SHP77 treated with DMSO at 0.1 percent for 48 hours (cell line): ENCODE results near the gene UCK2.
A peak's percentile ranks its signal among the peaks of the same experiment; 100 is the strongest.

Source experiments
- DNase-seq: peaks from one replicate; lab custom pipeline; 2025; lab: John Stamatoyannopoulos, UW

The UCK2 gene

GRCh38 chr1:165900576-165901380 lies 73.4 kb downstream of the UCK2 start:
- no peak for DNase-seq

DNA sequence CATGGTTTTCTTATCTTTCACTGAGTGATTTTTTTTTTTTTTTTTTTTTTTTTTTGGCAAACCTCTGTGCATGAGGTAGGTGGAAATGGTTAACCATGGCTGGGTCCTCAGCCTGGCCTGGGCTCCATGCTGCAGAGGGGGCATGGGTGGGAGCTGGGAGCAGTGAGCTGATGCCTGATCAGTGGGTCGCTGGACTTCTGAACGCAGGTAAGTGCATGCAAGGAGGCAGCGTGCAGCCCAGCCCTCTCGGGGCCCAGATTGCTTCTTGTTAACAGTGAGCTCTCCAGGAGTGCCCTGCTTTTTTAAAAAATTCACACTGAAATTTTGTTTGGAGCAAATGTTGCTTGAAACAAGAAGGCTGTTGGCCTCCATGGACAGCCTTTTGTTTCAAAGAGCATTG lies 75.2 kb downstream of the UCK2 start:
- DNase-seq = no peak

GRCh38 chr1:165903672-165904071 lies 76.3 kb downstream of the UCK2 start:
- no peak for DNase-seq

GRCh38 chr1:165904948-165905347 lies 77.5 kb downstream of the UCK2 start:
- DNase-seq = no peak

DNA sequence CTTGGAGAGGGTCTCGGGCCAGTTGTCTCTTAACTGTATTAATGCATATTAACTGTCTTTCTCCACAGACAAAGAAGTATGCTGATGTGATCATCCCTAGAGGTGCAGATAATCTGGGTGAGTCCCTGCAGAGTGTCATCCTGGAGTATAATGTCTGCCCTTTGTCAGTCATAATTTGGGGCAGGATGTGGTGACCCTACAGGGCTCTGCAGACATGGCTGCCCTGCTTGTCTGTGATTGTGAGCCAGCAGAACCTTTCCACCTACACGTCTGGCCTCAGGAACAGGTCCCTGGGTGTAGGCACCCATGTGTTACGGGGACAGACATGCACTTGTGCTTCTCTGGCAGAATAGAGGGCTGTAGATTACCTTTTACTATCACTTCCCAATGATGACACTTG lies 78.4 kb downstream of the UCK2 start:
- no peak for DNase-seq

GRCh38 chr1:165907256-165907857 lies 79.9 kb downstream of the UCK2 start:
- no peak for DNase-seq

DNA sequence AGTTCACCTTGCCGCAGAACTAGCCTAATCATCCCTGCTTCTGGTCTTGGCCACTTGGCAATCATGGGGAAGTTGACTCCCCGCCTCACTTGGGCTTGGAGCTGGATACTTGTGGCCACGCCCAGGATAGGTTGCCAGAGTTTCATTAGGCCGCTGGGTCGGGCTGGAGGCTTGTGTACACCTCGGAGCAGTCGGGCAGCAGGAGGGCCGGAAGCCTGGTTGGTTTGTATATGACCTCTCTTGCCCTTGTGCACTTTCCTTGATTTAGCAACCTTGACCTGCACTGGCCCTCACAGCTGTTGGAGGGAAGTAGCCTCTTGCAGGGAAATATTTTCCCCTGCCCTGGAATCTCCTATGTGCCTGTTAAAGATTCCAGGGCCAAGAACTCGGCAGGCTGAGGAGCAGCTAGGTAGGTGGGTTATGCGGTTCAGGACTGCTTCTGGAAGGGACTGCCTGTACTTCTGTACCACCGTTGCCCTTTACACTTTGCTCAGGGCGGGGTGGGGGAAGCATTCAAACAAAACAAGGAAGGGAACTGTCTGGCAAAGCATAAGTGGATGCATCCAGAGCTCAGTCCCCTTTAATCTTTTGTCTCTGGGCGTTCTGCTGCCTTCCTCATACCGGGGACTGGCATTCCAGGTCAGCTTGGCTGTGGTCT lies 83.5 kb downstream of the UCK2 start:
- DNase-seq = no peak

- DNase-seq = no peak
These were observed 84.3 kb downstream of the UCK2 start for GRCh38 chr1:165911609-165912281.

- DNase-seq = no peak
These were observed 85.2 kb downstream of the UCK2 start for GRCh38 chr1:165912638-165913037.

GRCh38 chr1:165914136-165914798 lies 86.9 kb downstream of the UCK2 start:
- DNase-seq = peak; percentile 49

GRCh38 chr1:165915480-165915879 lies 88.1 kb downstream of the UCK2 start:
- no peak for DNase-seq

GRCh38 chr1:165915932-165916348 lies 88.5 kb downstream of the UCK2 start:
- no peak for DNase-seq

GRCh38 chr1:165917166-165917565 lies 89.8 kb downstream of the UCK2 start:
- no peak for DNase-seq

GRCh38 chr1:165924117-165924516 lies 96.7 kb downstream of the UCK2 start:
- no peak for DNase-seq

GRCh38 chr1:165925498-165926079 lies 98.2 kb downstream of the UCK2 start:
- DNase-seq = no peak

DNA sequence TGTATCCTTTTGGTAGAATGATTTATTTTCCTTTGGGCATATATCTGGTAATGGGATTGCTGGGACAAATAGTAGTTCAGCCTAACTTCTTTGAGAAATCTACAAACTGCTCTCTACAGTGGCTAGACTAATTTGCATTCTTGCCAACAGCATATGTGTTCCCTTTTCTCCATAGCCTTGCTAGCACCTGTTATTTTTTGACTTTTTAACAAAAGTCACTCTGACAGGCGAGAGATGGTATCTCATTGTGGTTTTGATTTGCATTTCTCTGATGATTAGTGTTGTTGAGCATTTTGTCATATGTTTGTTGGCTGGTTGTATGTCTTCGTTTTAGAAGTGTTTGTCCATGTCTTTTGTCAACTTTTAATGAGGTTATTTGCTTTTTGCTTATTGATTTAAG lies 99.8 kb downstream of the UCK2 start:
- DNase-seq = no peak

DNA sequence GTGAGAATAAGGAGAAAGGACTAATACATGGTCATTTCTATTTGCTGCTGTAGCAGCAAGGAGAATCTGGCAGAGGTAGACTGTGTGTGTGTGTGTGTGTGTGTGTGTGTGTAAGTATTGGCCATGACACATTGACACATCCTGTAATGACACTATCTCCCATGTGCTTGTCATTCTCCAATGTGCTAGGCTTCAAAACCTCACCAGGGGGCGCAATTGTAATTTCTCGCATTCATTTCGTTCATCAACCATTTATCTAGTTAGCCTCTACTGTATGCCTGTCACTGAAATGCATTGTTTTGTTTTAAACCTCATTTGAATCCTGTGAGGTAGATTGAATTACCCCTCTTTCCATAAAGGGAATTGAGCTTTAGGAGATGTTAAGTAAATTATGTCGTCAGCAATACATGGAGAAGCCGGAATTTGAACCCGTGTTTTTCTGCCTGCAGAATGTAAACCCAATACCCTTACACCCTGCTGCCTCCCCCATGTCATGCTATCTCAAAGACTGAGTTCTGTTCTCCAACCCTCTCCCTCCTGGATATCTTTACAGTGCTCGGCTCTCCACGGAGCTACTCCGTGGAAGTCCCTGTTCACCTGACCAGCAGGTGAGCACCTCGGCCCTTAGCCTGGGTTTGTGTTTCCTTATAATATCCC lies 100.8 kb downstream of the UCK2 start:
- DNase-seq = peak; percentile 45

DNA sequence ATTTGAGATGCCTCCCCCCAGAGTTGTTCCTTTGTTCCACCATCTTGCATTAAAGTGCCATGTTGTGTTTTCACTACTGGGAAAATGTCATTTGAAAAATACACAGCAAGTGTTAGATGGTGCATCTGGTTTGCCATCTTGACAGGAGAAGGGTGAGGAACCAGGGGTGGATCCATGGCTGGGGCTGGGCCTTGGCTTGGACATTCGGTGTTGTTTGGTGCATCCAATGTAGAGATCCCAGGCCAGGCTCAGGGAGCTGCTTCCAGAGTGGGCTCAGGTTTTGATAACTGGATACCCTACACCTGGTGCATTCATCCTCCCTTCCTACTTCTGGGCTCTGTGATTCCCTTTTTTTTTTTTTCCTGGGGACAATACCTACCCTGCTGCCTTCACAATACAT lies 103.5 kb downstream of the UCK2 start:
- no peak for DNase-seq

DNA sequence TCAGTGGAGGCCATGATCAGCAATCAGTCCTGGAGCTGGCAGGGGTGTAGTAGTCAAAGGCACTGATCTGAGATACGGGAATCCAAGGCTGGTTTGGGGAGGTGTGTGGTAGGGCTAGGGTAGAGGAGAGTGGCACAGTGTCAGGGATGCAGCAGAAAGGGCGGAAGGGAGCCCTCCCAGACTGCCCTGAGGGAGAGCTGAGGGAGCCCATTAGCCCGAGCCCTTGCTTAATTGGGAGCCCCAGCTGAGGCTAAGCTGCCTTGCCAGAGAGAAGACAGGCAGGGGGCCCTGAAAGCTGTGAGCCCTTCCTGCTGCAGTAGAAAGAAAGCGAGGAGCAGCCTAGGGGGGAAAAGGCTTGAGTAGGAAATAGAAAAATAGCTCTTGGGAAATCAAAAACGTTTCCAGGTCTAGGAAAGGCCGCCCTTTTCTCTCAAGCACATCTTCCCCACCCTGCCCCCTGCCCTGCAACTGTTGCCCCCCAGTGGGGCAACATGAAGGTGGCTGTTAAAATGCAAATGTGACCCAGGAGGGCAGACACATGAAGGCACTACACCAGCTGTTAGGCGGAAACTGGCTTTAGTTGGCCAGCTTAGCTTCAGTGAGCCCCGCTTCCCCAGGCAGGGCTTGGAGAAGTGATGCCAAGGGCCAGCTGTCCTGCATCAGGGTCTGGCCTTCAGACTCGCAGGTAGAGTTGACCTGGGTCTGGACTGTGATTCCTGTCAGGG lies 106.2 kb downstream of the UCK2 start:
- DNase-seq = no peak

DNA sequence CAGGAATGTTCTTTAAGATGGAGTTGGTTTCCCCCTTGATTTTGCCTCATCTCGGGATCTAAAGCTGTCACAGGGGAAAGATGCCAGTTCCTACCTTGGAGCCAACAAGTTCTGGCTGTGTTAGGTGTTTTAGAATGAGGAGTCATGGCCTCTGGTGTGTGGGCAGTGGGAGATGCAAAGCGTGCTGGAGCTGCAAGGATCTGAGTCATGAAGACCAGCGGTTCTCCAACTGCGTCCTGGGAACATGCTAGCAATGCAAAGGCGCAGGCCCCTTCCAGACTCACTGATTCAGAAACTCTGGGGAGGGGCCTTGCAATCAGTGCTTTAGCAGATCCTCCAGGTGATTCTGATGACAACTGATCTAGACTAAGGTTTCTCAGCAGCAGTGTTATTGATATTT lies 109.1 kb downstream of the UCK2 start:
- DNase-seq = no peak

DNA sequence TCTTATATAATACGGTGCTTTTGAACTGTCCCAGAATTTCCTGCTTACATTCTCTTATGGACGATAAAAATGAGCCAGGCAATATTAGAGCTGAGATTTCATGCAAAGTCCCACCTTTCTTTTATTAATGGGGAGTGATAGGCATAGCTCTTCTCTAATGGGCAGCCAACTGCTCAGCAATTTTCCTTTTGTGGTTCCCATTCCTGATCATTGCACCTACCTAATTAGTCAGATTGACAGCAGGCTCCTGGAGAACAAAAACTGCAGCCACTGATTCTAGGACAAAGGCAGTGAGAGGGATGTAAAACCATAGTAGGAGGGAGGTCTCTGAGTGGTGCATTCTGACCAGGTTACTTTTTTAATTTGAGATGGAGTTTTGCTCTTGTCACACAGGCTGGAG lies 110.4 kb downstream of the UCK2 start:
- no peak for DNase-seq
